T-helper 2 cell (primary cell): Measurements from ENCODE around the gene USP5.
"Not testable (repeated sequence)": the region's sequence is repeated elsewhere in the genome, so short reads cannot be mapped to it uniquely, and the experiment has no call there.

ENCODE experiments used
- DNase-seq, 5 experiments: peaks; one replicate each; pipeline versions ENCODE4 v3.0.0 to v3.0.0-alpha.2; 2012 to 2022

USP5 gene

GRCh38 chr12:6867413-6868210, 15.7 kb downstream of the USP5 start, which contains the start of gene TPI1:
TPI1 (plus strand) TSS chr12:6867531; CDS start chr12:6867567, 36 bp downstream.
- peak; percentile 57 to 82 (median 70) for DNase-seq

GRCh38 chr12:6868211-6869048, 16.5 kb downstream of the USP5 start:
- peak in 1 of 5 experiments; percentile 38 for DNase-seq

GRCh38 chr12:6869049-6870021, 17.4 kb downstream of the USP5 start:
- DNase-seq: peak; percentile 57 to 82 (median 77)

GRCh38 chr12:6870304-6870703, 18.4 kb downstream of the USP5 start:
- DNase-seq: not testable (repeated sequence)

- DNase-seq: peak in 2 of 5 experiments; percentile 25 to 69
Observed at GRCh38 chr12:6871052-6871957, 19.4 kb downstream of the USP5 start.

GRCh38 chr12:6872073-6873048, 20.4 kb downstream of the USP5 start:
- DNase-seq: peak; percentile 69 to 84 (median 77)

GRCh38 chr12:6873094-6874014, 21.4 kb downstream of the USP5 start, which contains the start of gene SPSB2:
SPSB2 (minus strand) TSS chr12:6873303; CDS start chr12:6872901, 402 bp downstream.
- peak; percentile 97 to 99 (median 99) for DNase-seq

GRCh38 chr12:6874015-6874368, 22.0 kb downstream of the USP5 start:
- DNase-seq: not testable (repeated sequence)

- DNase-seq: not testable (repeated sequence)
Observed at GRCh38 chr12:6879824-6880223, 27.9 kb downstream of the USP5 start.

GRCh38 chr12:6883252-6883651, 31.3 kb downstream of the USP5 start:
- DNase-seq: no peak

- DNase-seq: no peak
Observed at GRCh38 chr12:6883683-6884082, 31.7 kb downstream of the USP5 start.

- no peak for DNase-seq
Observed at GRCh38 chr12:6884539-6884938, 32.6 kb downstream of the USP5 start.

- DNase-seq: not testable (repeated sequence)
Observed at GRCh38 chr12:6886206-6886999, 34.5 kb downstream of the USP5 start.

- DNase-seq: no peak
Observed at GRCh38 chr12:6887460-6887859, 35.5 kb downstream of the USP5 start.

GRCh38 chr12:6888360-6888759, 36.4 kb downstream of the USP5 start:
- peak in 1 of 5 experiments; percentile 36 for DNase-seq

- not testable (repeated sequence) for DNase-seq
Observed at GRCh38 chr12:6888794-6889193, 36.8 kb downstream of the USP5 start.

GRCh38 chr12:6889775-6890573, 38.0 kb downstream of the USP5 start:
- not testable (repeated sequence) for DNase-seq
